ENCODE results near the gene ABCC1. TPM values are rescaled to one million over a fixed set of nuclear protein-coding genes. Genes with fewer than 3 reads are reported as not detected.

ABCC1 gene
- polyA plus RNA-seq, 3 donors, result 1.4 to 23.6 (median 3.0) TPM

- Mint-ChIP-seq H3K4me1 (peaks cover 16% of the 10 kb centered on the region), H3K27me3 (ENCODE audit: low read depth in 3 of 3) (no peaks in the 10 kb centered on the region), H3K36me3 (peaks cover 48 to 64% of the 10 kb centered on the region in 2 donors), H3K4me3 (no peak overlapping the region), H3K27ac (peak overlapping the region in 1 of 7 donors; percentile 20), H3K9me3 (no peaks in the 10 kb centered on the region)
- no peak overlapping the region for H3K27ac ChIP-seq (ENCODE audit: low read depth in 1 of 2, low read length in 2 of 2)
- H3K4me3 ChIP-seq (replicated peaks in 1 of 3; ENCODE audit: low read depth in 2 of 3, low read length in 3 of 3), result no peak overlapping the region
- H3K9ac ChIP-seq (ENCODE audit: insufficient read depth, low read length, poor library complexity, severe bottlenecking), result no peak overlapping the region
- intact Hi-C loops (cut with micrococcal nuclease), result no loop called here
- H3K9me3 ChIP-seq (replicated peaks in 1 of 2; ENCODE audit: control insufficient read depth in 1 of 2, insufficient read depth in 1 of 2, low read length in 2 of 2), result no peaks in the 10 kb centered on the region
- peaks cover 7 to 74% of the 10 kb centered on the region in 2 donors for H3K36me3 ChIP-seq (replicated peaks in 1 of 2; ENCODE audit: control insufficient read depth in 1 of 2, insufficient read depth in 2 of 2, low read length in 2 of 2)
- H3K4me2 ChIP-seq (replicated peaks; ENCODE audit: extremely low read depth, low read length, poor library complexity, severe bottlenecking), result no peak overlapping the region
- no peak for DNase-seq
- WGBS (ENCODE audit: insufficient coverage), result 97% methylated on average over 8 of the region's 19 CpGs
- no peaks in the 10 kb centered on the region for H3K4me1 ChIP-seq (ENCODE audit: control insufficient read depth in 1 of 2, insufficient read depth in 2 of 2, low read length in 2 of 2)
- H3K27me3 ChIP-seq (ENCODE audit: control insufficient read depth in 2 of 2, insufficient read depth in 2 of 2, low read length in 2 of 2), result no peaks in the 10 kb centered on the region
- peaks cover 42% of the 10 kb centered on the region for H4K20me1 ChIP-seq (ENCODE audit: insufficient read depth, low read length)
- no peak for TF ChIP-seq CTCF (IDR thresholded peaks at IDR 0.05)
- H2AFZ ChIP-seq (ENCODE audit: insufficient read depth, low read depth, low read length, poor library complexity, severe bottlenecking), result no peak overlapping the region
- no peaks in the 10 kb centered on the region for H3K79me2 ChIP-seq (ENCODE audit: insufficient read depth, low read length)
Measured at GRCh38 chr16:16028311-16028999, 79.0 kb downstream of the ABCC1 start.

GRCh38 chr16:16029431-16030011 is 80.1 kb downstream of the ABCC1 start:
- H3K9ac ChIP-seq (ENCODE audit: insufficient read depth, low read length, poor library complexity, severe bottlenecking), result no peak overlapping the region
- no peaks in the 10 kb centered on the region for H3K9me3 Mint-ChIP-seq
- no peak overlapping the region for H3K27ac ChIP-seq (ENCODE audit: low read depth in 1 of 2, low read length in 2 of 2)
- H4K20me1 ChIP-seq (ENCODE audit: insufficient read depth, low read length), result peaks cover 36% of the 10 kb centered on the region
- DNase-seq, result no peak
- no peak for TF ChIP-seq CTCF (IDR thresholded peaks at IDR 0.05)
- 76% methylated on average over 4 of the region's 5 CpGs for WGBS (ENCODE audit: insufficient coverage)
- no peak overlapping the region for H3K4me3 ChIP-seq (replicated peaks in 1 of 3; ENCODE audit: low read depth in 2 of 3, low read length in 3 of 3)
- H3K79me2 ChIP-seq (ENCODE audit: insufficient read depth, low read length), result no peaks in the 10 kb centered on the region
- peaks cover 10 to 75% of the 10 kb centered on the region in 2 donors for H3K36me3 ChIP-seq (replicated peaks in 1 of 2; ENCODE audit: control insufficient read depth in 1 of 2, insufficient read depth in 2 of 2, low read length in 2 of 2)
- H3K27ac Mint-ChIP-seq, result no peak overlapping the region
- intact Hi-C loops (cut with micrococcal nuclease), result no loop called here
- H3K4me2 ChIP-seq (replicated peaks; ENCODE audit: extremely low read depth, low read length, poor library complexity, severe bottlenecking), result no peak overlapping the region
- no peaks in the 10 kb centered on the region for H3K9me3 ChIP-seq (replicated peaks in 1 of 2; ENCODE audit: control insufficient read depth in 1 of 2, insufficient read depth in 1 of 2, low read length in 2 of 2)
- H3K27me3 Mint-ChIP-seq (ENCODE audit: low read depth in 3 of 3), result no peaks in the 10 kb centered on the region
- peaks cover 49 to 65% of the 10 kb centered on the region in 2 donors for H3K36me3 Mint-ChIP-seq
- peaks cover 16% of the 10 kb centered on the region for H3K4me1 Mint-ChIP-seq
- H3K27me3 ChIP-seq (ENCODE audit: control insufficient read depth in 2 of 2, insufficient read depth in 2 of 2, low read length in 2 of 2), result no peaks in the 10 kb centered on the region
- no peak overlapping the region for H3K4me3 Mint-ChIP-seq
- H3K4me1 ChIP-seq (ENCODE audit: control insufficient read depth in 1 of 2, insufficient read depth in 2 of 2, low read length in 2 of 2), result no peaks in the 10 kb centered on the region
- no peak overlapping the region for H2AFZ ChIP-seq (ENCODE audit: insufficient read depth, low read depth, low read length, poor library complexity, severe bottlenecking)
